Glutamatergic neuron (in vitro differentiated cells): ENCODE measurements around the gene TMCC2. TPM values are rescaled to one million over a fixed set of nuclear protein-coding genes. Genes with fewer than 3 reads are reported as not detected.
"Not testable (repeated sequence)": the region's sequence is repeated elsewhere in the genome, so short reads cannot be mapped to it uniquely, and the experiment has no call there.

Experiments
- DNase-seq: peaks from one replicate; pipeline ENCODE4 v3.0.0; 2022
- H3K27ac Mint-ChIP-seq: one replicate; pipeline ENCODE4 v1.8.0; 2020; ENCODE audit warnings: mild to moderate bottlenecking, mixed read lengths, inconsistent platforms; ENCODE audit not compliant: unreplicated experiment
- H3K27me3 Mint-ChIP-seq: one replicate; pipeline ENCODE4 v1.8.0; 2020; ENCODE audit warnings: mild to moderate bottlenecking, moderate library complexity, mixed read lengths, inconsistent platforms; ENCODE audit not compliant: unreplicated experiment
- H3K36me3 Mint-ChIP-seq: one replicate; pipeline ENCODE4 v1.8.0; 2020; ENCODE audit warnings: mild to moderate bottlenecking, mixed read lengths, inconsistent platforms; ENCODE audit not compliant: unreplicated experiment
- H3K4me1 Mint-ChIP-seq: one replicate; pipeline ENCODE4 v1.8.0; 2020; ENCODE audit warnings: mild to moderate bottlenecking, low read depth, mixed read lengths, inconsistent platforms; ENCODE audit not compliant: unreplicated experiment
- H3K4me3 Mint-ChIP-seq: one replicate; pipeline ENCODE4 v1.8.0; 2020; ENCODE audit warnings: mild to moderate bottlenecking, mixed read lengths, inconsistent platforms; ENCODE audit not compliant: unreplicated experiment
- H3K9me3 Mint-ChIP-seq: one replicate; pipeline ENCODE4 v1.8.0; 2020; ENCODE audit warnings: mild to moderate bottlenecking, moderate library complexity, mixed read lengths, inconsistent platforms; ENCODE audit not compliant: unreplicated experiment
- CTCF ChIP-seq: fragments of 200-600 bp; sonication (generic); IDR thresholded peaks from one replicate; pipeline ENCODE4 v1.5.0; 2021; ENCODE audit not compliant: partially characterized antibody, unreplicated experiment
- total RNA-seq: library from RNA; stranded (reverse); fragmentation: NEBNext Ultra II Directional; extraction: Animal tissue kit (Norgen Biotek cat#: 25700); gene quantifications from one replicate; pipeline ENCODE4 v1.2.1, GENCODE V29; 2021; ENCODE audit not compliant: unreplicated experiment

Gene TMCC2
- total RNA-seq, 1 donor from 2014 or later, result 80.1 TPM

- H3K4me1 Mint-ChIP-seq, result peaks cover 18% of the 10 kb centered on the region
- DNase-seq, result peak; percentile 69
- peaks cover 3% of the 10 kb centered on the region for H3K27me3 Mint-ChIP-seq
- peak overlapping the region; percentile 98 for H3K4me3 Mint-ChIP-seq
- no peaks in the 10 kb centered on the region for H3K36me3 Mint-ChIP-seq
- H3K9me3 Mint-ChIP-seq, result no peaks in the 10 kb centered on the region
- no peak for TF ChIP-seq CTCF
- H3K27ac Mint-ChIP-seq, result peak overlapping the region; percentile 82
Measured at GRCh38 chr1:205229399-205229871, 1.7 kb downstream of the TMCC2 start.

GRCh38 chr1:205229916-205230700, 2.4 kb downstream of the TMCC2 start:
- peak overlapping the region; percentile 83 for H3K27ac Mint-ChIP-seq
- DNase-seq, result no peak
- H3K9me3 Mint-ChIP-seq, result no peaks in the 10 kb centered on the region
- TF ChIP-seq CTCF, result no peak
- H3K4me1 Mint-ChIP-seq, result peaks cover 20% of the 10 kb centered on the region
- H3K4me3 Mint-ChIP-seq, result peak overlapping the region; percentile 98
- H3K36me3 Mint-ChIP-seq, result no peaks in the 10 kb centered on the region
- H3K27me3 Mint-ChIP-seq, result peaks cover 3% of the 10 kb centered on the region

GRCh38 chr1:205230982-205231381, 3.2 kb downstream of the TMCC2 start:
- no peaks in the 10 kb centered on the region for H3K9me3 Mint-ChIP-seq
- no peak for DNase-seq
- H3K4me3 Mint-ChIP-seq, result no peak overlapping the region

GRCh38 chr1:205232127-205232820, 4.5 kb downstream of the TMCC2 start:
- H3K9me3 Mint-ChIP-seq, result peaks cover 4% of the 10 kb centered on the region
- TF ChIP-seq CTCF, result no peak
- DNase-seq, result no peak
- H3K4me3 Mint-ChIP-seq, result no peak overlapping the region
- H3K27me3 Mint-ChIP-seq, result peaks cover 3% of the 10 kb centered on the region
- no peaks in the 10 kb centered on the region for H3K36me3 Mint-ChIP-seq
- H3K27ac Mint-ChIP-seq, result no peak overlapping the region
- H3K4me1 Mint-ChIP-seq, result peaks cover 24% of the 10 kb centered on the region

More at GRCh38 chr1:205230982-205231381, 3.2 kb downstream of the TMCC2 start:
- peaks cover 3% of the 10 kb centered on the region for H3K27me3 Mint-ChIP-seq
- peaks cover 24% of the 10 kb centered on the region for H3K4me1 Mint-ChIP-seq
- no peaks in the 10 kb centered on the region for H3K36me3 Mint-ChIP-seq
- TF ChIP-seq CTCF, result no peak
- H3K27ac Mint-ChIP-seq, result no peak overlapping the region

DNA sequence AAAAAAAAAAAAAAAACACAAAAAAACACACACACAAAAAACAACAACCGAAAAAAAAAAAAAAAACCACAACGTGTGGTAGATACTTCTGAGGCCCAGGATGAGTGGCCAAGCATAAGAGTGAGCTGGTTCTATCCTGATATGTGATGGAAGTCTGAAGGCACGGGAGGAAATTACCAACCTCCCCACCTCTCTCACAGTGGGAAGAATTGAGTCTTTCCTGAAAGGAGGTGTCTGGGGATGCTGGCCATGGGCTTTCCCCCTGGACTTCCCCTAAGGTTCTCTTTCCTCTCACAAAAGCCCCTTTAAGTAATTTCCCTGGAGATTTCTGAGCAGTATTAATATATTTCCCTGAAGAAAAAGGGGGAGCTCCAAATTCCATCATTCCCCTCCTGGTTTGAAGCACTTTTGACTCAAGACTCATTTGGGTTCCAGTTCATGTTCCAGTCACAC, 5.2 kb downstream of the TMCC2 start:
- no peak for TF ChIP-seq CTCF
- Mint-ChIP-seq H3K27me3 (peaks cover 3% of the 10 kb centered on the region), H3K9me3 (peaks cover 4% of the 10 kb centered on the region), H3K4me1 (peaks cover 23% of the 10 kb centered on the region), H3K36me3 (no peaks in the 10 kb centered on the region), H3K27ac (no peak overlapping the region), H3K4me3 (no peak overlapping the region)
- no peak for DNase-seq

DNA sequence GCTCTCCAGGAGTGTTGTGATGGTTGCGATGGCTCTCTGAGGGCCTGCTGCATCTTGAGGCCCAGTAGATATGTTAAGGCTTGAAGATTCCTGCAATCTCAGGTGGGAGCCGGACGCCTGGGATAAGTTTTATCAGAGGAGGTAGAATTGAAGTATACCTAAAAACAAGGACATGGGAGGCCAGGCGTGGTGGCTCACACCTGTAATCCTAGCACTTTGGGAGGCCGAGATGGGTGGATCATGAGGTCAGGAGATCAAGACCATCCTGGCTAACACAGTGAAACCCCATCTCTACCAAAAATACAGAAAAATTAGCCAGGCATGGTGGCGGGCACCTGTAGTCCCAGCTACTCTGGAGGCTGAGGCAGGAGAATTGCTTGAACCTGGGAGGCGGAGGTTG, 6.2 kb downstream of the TMCC2 start:
- H3K4me1 Mint-ChIP-seq, result peaks cover 28% of the 10 kb centered on the region
- not testable (repeated sequence) for DNase-seq, H3K27ac Mint-ChIP-seq, H3K9me3 Mint-ChIP-seq, H3K36me3 Mint-ChIP-seq, H3K27me3 Mint-ChIP-seq, H3K4me3 Mint-ChIP-seq
